MM.1S (cell line): ENCODE data around the gene TMEM81.

Source experiments
- DNase-seq: peaks from one replicate; pipeline ENCODE4 v3.0.0-alpha.2; 2015
- H2AFZ ChIP-seq: fragments of 300-600 bp; sonication (generic); 2 replicates; pipeline ENCODE4 v1.6.0; 2016; ENCODE audit warnings: antibody characterized with exemption, low read length
- H3F3A ChIP-seq: fragments of 300-600 bp; sonication (generic); 2 replicates; pipeline ENCODE4 v1.6.1; 2016; ENCODE audit warnings: mild to moderate bottlenecking, antibody characterized with exemption, low read length, moderate library complexity, mixed read lengths; ENCODE audit not compliant: insufficient read depth
- H3K27ac ChIP-seq: fragments of 300-600 bp; sonication (generic); 2 replicates; pipeline ENCODE4 v1.5.1; 2016; ENCODE audit warnings: mild to moderate bottlenecking, low read length
- H3K27me3 ChIP-seq: fragments of 300-600 bp; sonication (generic); replicated peaks from 2 replicates; pipeline ENCODE4 v1.6.0; 2016; ENCODE audit warnings: low read length; ENCODE audit not compliant: insufficient read depth
- H3K36me3 ChIP-seq: fragments of 300-600 bp; sonication (generic); replicated peaks from 2 replicates; pipeline ENCODE4 v1.6.1; 2016; ENCODE audit warnings: mild to moderate bottlenecking, low read length, mixed read lengths; ENCODE audit not compliant: insufficient read depth
- H3K4me1 ChIP-seq: fragments of 300-600 bp; sonication (generic); 2 replicates; pipeline ENCODE4 v1.6.1; 2016; ENCODE audit warnings: low read length, mixed read lengths
- H3K4me2 ChIP-seq: fragments of 300-600 bp; sonication (generic); 2 replicates; pipeline ENCODE4 v1.6.0; 2016; ENCODE audit warnings: low read depth, low read length
- H3K4me3 ChIP-seq: fragments of 300-600 bp; sonication (generic); 2 replicates; pipeline ENCODE4 v1.5.1; 2016; ENCODE audit warnings: low read length, mixed read lengths
- H3K79me2 ChIP-seq: fragments of 300-600 bp; sonication (generic); 2 replicates; pipeline ENCODE4 v1.6.1; 2016; ENCODE audit warnings: mixed run types, low read length, mixed read lengths
- H3K9ac ChIP-seq: fragments of 300-600 bp; sonication (generic); 2 replicates; pipeline ENCODE4 v1.6.1; 2016; ENCODE audit warnings: low read length, mixed read lengths
- H3K9me2 ChIP-seq: fragments of 300-600 bp; sonication (generic); replicated peaks from 2 replicates; pipeline ENCODE4 v1.6.1; 2016; ENCODE audit warnings: mild to moderate bottlenecking, low read length, mixed read lengths; ENCODE audit not compliant: insufficient read depth
- H3K9me3 ChIP-seq: fragments of 300-600 bp; sonication (generic); replicated peaks from 2 replicates; pipeline ENCODE4 v1.6.1; 2016; ENCODE audit warnings: mild to moderate bottlenecking, low read length, mixed read lengths; ENCODE audit not compliant: insufficient read depth
- H4K20me1 ChIP-seq: fragments of 300-600 bp; sonication (generic); 2 replicates; pipeline ENCODE4 v1.6.1; 2016; ENCODE audit warnings: mild to moderate bottlenecking, low read length, moderate library complexity, mixed read lengths; ENCODE audit not compliant: insufficient read depth
- EZH2 ChIP-seq: fragments of 300-600 bp; sonication (generic); optimal IDR thresholded peaks from 2 replicates; pipeline ENCODE3; 2017; ENCODE audit warnings: low read depth, mild to moderate bottlenecking, antibody characterized with exemption, low read length, mixed read lengths
- EZH2phosphoT487 ChIP-seq: fragments of 300-600 bp; sonication (generic); IDR thresholded peaks from 2 replicates; pipeline ENCODE4 v1.6.1; 2018; ENCODE audit warnings: antibody characterized with exemption, low read length
- TF ChIP-seq, protein P1 (sequence below): fragments of 300-600 bp; sonication (generic); IDR thresholded peaks from 2 replicates; pipeline ENCODE4 v1.5.1; 2016; ENCODE audit warnings: antibody characterized with exemption, low read length, mixed read lengths

Gene TMEM81

DNA sequence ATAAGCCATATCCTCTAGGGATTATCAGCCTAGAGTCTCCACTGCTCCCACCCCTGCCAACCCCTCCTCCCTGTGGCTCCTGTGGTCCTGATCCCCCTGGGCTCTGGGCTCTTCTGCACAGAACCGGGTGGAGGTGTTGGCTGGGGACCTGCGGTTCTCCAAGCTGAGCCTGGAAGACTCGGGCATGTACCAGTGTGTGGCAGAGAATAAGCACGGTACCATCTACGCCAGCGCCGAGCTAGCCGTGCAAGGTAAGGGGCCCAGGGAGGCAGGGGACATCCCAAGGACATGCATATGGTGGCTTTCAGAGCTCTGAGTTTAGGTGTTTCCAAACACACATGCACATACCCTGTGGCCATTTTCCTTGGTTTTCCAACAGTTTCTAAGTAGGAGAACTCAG is 21.9 kb downstream of the TMEM81 start:
- Histone ChIP-seq H3K9ac (no peak overlapping the region), H3K27me3 (peaks cover 13% of the 10 kb centered on the region), H3K4me1 (no peaks in the 10 kb centered on the region), H3K27ac (no peak overlapping the region), H3K9me2 (no peaks in the 10 kb centered on the region), H3F3A (no peaks in the 10 kb centered on the region), H3K4me2 (no peak overlapping the region), H3K9me3 (no peaks in the 10 kb centered on the region), H3K79me2 (no peaks in the 10 kb centered on the region), H3K36me3 (no peaks in the 10 kb centered on the region), H4K20me1 (no peaks in the 10 kb centered on the region), H2AFZ (no peak overlapping the region), H3K4me3 (no peak overlapping the region)
- no peak for DNase-seq
- no peak for TF ChIP-seq EZH2
- TF ChIP-seq, protein P1, sequence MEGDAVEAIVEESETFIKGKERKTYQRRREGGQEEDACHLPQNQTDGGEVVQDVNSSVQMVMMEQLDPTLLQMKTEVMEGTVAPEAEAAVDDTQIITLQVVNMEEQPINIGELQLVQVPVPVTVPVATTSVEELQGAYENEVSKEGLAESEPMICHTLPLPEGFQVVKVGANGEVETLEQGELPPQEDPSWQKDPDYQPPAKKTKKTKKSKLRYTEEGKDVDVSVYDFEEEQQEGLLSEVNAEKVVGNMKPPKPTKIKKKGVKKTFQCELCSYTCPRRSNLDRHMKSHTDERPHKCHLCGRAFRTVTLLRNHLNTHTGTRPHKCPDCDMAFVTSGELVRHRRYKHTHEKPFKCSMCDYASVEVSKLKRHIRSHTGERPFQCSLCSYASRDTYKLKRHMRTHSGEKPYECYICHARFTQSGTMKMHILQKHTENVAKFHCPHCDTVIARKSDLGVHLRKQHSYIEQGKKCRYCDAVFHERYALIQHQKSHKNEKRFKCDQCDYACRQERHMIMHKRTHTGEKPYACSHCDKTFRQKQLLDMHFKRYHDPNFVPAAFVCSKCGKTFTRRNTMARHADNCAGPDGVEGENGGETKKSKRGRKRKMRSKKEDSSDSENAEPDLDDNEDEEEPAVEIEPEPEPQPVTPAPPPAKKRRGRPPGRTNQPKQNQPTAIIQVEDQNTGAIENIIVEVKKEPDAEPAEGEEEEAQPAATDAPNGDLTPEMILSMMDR = no peak

DNA sequence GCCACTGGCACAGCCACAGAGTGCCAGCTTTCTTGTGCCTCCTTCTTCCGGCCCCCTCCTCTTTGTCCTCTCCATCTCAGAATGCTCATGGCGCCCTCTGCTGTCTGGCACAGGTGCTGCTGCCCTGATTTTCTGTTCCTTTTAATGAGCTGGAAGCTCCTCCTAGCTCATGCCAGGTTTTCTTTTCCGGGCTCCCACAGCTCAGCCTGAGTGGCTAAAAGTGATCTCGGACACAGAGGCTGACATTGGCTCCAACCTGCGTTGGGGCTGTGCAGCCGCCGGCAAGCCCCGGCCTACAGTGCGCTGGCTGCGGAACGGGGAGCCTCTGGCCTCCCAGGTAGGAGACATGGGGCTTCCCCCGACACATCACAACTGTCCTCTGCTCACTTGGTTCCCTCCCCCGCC is 22.6 kb downstream of the TMEM81 start:
- no peaks in the 10 kb centered on the region for H3F3A ChIP-seq
- H4K20me1 ChIP-seq = no peaks in the 10 kb centered on the region
- TF ChIP-seq EZH2phosphoT487 = no peak
- TF ChIP-seq, protein P1 = peak; percentile 96
- H3K4me3 ChIP-seq = no peak overlapping the region
- DNase-seq = peak; percentile 77
- H3K27me3 ChIP-seq = peaks cover 20% of the 10 kb centered on the region
- H3K9ac ChIP-seq = no peak overlapping the region
- H3K79me2 ChIP-seq = no peaks in the 10 kb centered on the region
- H3K9me2 ChIP-seq = no peaks in the 10 kb centered on the region
- no peaks in the 10 kb centered on the region for H3K4me1 ChIP-seq
- H3K9me3 ChIP-seq = no peaks in the 10 kb centered on the region
- H2AFZ ChIP-seq = 0 out of 2 replicates have a peak overlapping the region, but pooled peaks have one; percentile 20
- H3K27ac ChIP-seq = no peak overlapping the region
- H3K4me2 ChIP-seq = peak overlapping the region; percentile 11; the same call in 1 of the 2 replicates
- no peaks in the 10 kb centered on the region for H3K36me3 ChIP-seq

DNA sequence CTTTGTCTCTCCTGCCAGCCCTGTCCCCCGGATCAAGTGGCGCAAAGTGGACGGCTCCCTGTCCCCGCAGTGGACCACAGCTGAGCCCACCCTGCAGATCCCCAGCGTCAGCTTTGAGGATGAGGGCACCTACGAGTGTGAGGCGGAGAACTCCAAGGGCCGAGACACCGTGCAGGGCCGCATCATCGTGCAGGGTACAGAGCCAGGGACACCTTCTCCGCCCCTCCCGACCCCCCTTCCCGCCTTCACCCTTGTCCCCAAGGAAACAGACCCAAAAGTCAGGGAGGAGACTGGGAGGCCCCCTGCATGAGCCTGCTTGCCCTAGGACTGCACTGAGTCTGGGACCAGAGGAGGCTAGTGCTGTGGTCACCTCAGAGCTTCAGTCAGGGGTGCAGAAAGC is 23.0 kb downstream of the TMEM81 start:
- H4K20me1 ChIP-seq = no peaks in the 10 kb centered on the region
- no peaks in the 10 kb centered on the region for H3K36me3 ChIP-seq
- H3K9me3 ChIP-seq = no peaks in the 10 kb centered on the region
- no peak overlapping the region for H3K4me2 ChIP-seq
- H3K27me3 ChIP-seq = peaks cover 24% of the 10 kb centered on the region
- H3K27ac ChIP-seq = no peak overlapping the region
- no peaks in the 10 kb centered on the region for H3F3A ChIP-seq
- 0 out of 2 replicates have a peak overlapping the region, but pooled peaks have one; percentile 20 for H2AFZ ChIP-seq
- H3K79me2 ChIP-seq = no peaks in the 10 kb centered on the region
- TF ChIP-seq, protein P1 = no peak
- TF ChIP-seq EZH2 (no peak), EZH2phosphoT487 (no peak)
- no peak overlapping the region for H3K9ac ChIP-seq
- H3K4me1 ChIP-seq = no peaks in the 10 kb centered on the region
- no peak overlapping the region for H3K4me3 ChIP-seq
- no peak for DNase-seq
- H3K9me2 ChIP-seq = no peaks in the 10 kb centered on the region

DNA sequence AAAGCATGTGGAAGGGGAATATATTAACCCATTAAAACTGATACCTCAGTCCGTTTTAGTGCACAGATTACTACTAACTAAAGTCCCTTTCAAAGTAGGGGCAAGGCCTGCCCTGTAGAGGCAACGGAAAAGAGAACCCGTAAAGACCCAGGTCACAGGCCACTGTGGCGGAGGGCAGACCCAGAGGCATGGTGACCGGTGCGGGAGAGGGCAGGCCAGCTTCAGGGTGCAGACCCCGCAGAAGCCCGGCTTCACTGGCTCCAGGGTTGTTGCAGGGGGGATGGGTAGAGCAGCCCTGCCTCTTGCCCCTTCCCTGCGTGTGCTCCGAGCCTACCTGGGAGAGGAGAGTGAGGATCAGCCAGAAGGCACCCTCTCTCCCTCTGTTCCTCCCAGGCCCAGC is 23.5 kb downstream of the TMEM81 start:
- Histone ChIP-seq H2AFZ (no peak overlapping the region), H3K9me2 (no peaks in the 10 kb centered on the region), H3K9ac (no peak overlapping the region), H3K9me3 (no peaks in the 10 kb centered on the region), H3K4me1 (no peaks in the 10 kb centered on the region), H3K36me3 (no peaks in the 10 kb centered on the region), H3F3A (no peaks in the 10 kb centered on the region), H3K4me2 (no peak overlapping the region), H3K27me3 (peaks cover 25% of the 10 kb centered on the region), H3K79me2 (no peaks in the 10 kb centered on the region), H3K4me3 (no peak overlapping the region), H4K20me1 (no peaks in the 10 kb centered on the region), H3K27ac (no peak overlapping the region)
- no peak for DNase-seq
- no peak for TF ChIP-seq EZH2
- TF ChIP-seq, protein P1 = no peak
- TF ChIP-seq EZH2phosphoT487 = no peak
